Stimulated activated CD8-positive, alpha-beta memory T cell treated with anti-CD3 and anti-CD28 coated beads, Interleukin-4, amount 100 ng/mL, for 48 hours (primary cell): ENCODE measurements around the gene LCK.
"Not testable (repeated sequence)": the region's sequence is repeated elsewhere in the genome, so short reads cannot be mapped to it uniquely, and the experiment has no call there.

Experiments
- DNase-seq: peaks from one replicate; pipeline ENCODE4 v3.0.0-alpha.2; 2020

Gene LCK

GRCh38 chr1:32274646-32275340 lies 23.7 kb downstream of the LCK start:
- no peak for DNase-seq

- DNase-seq, result no peak
Measured at GRCh38 chr1:32275424-32275823, 24.4 kb downstream of the LCK start.

- no peak for DNase-seq
Measured at GRCh38 chr1:32276032-32276782, 25.1 kb downstream of the LCK start.

GRCh38 chr1:32284777-32285176 lies 33.7 kb downstream of the LCK start:
- not testable (repeated sequence) for DNase-seq

- no peak for DNase-seq
Measured at GRCh38 chr1:32285658-32286057, 34.6 kb downstream of the LCK start.

- DNase-seq, result no peak
Measured at GRCh38 chr1:32286763-32287162, 35.7 kb downstream of the LCK start.

- no peak for DNase-seq
Measured at GRCh38 chr1:32289256-32289655, 38.2 kb downstream of the LCK start.

- DNase-seq, result no peak
Measured at GRCh38 chr1:32291145-32291707, 40.2 kb downstream of the LCK start.

GRCh38 chr1:32291708-32292538 lies 40.9 kb downstream of the LCK start, which contains the start of gene HDAC1:
Gene HDAC1 (plus strand): TSS chr1:32292083. CDS start chr1:32292170, 87 bp downstream.
- peak; percentile 97 for DNase-seq

GRCh38 chr1:32298211-32298610 lies 47.1 kb downstream of the LCK start:
- not testable (repeated sequence) for DNase-seq

- no peak for DNase-seq
Measured at GRCh38 chr1:32299327-32299726, 48.3 kb downstream of the LCK start.

GRCh38 chr1:32303358-32303757 lies 52.3 kb downstream of the LCK start:
- DNase-seq, result no peak

- no peak for DNase-seq
Measured at GRCh38 chr1:32303997-32304622, 53.0 kb downstream of the LCK start.

GRCh38 chr1:32305310-32305709 lies 54.2 kb downstream of the LCK start:
- no peak for DNase-seq

- no peak for DNase-seq
Measured at GRCh38 chr1:32307324-32307723, 56.3 kb downstream of the LCK start.

GRCh38 chr1:32309960-32310359 lies 58.9 kb downstream of the LCK start:
- DNase-seq, result no peak

GRCh38 chr1:32311709-32312393 lies 60.8 kb downstream of the LCK start:
- no peak for DNase-seq

- no peak for DNase-seq
Measured at GRCh38 chr1:32316903-32317277, 65.8 kb downstream of the LCK start.

- DNase-seq, result no peak
Measured at GRCh38 chr1:32318127-32318869, 67.2 kb downstream of the LCK start.

- DNase-seq, result no peak
Measured at GRCh38 chr1:32321712-32322291, 70.7 kb downstream of the LCK start.

- DNase-seq, result no peak
Measured at GRCh38 chr1:32327204-32327603, 76.1 kb downstream of the LCK start.
